ENCODE results near the gene RHBDL2.
"Not testable (repeated sequence)": the region's sequence is repeated elsewhere in the genome, so short reads cannot be mapped to it uniquely, and the experiment has no call there.

RHBDL2 gene

GRCh38 chr1:38932571-38932970, 9.1 kb downstream of the RHBDL2 start:
- no peak for DNase-seq (ENCODE audit: low read depth)

- no peak for DNase-seq (ENCODE audit: low read depth)
Observed at GRCh38 chr1:38929476-38929875, 12.2 kb downstream of the RHBDL2 start.

GRCh38 chr1:38929054-38929453, 12.6 kb downstream of the RHBDL2 start:
- no peak for DNase-seq (ENCODE audit: low read depth)

GRCh38 chr1:38926091-38926490, 15.5 kb downstream of the RHBDL2 start:
- no peak for DNase-seq (ENCODE audit: low read depth)

GRCh38 chr1:38925391-38925790, 16.2 kb downstream of the RHBDL2 start:
- no peak for DNase-seq (ENCODE audit: low read depth)

GRCh38 chr1:38923607-38924006, 18.0 kb downstream of the RHBDL2 start:
- no peak for DNase-seq (ENCODE audit: low read depth)

- DNase-seq (ENCODE audit: low read depth), result no peak
Observed at GRCh38 chr1:38919130-38919529, 22.5 kb downstream of the RHBDL2 start.

GRCh38 chr1:38918568-38918967, 23.1 kb downstream of the RHBDL2 start:
- DNase-seq (ENCODE audit: low read depth), result no peak

GRCh38 chr1:38917772-38918171, 23.9 kb downstream of the RHBDL2 start:
- no peak for DNase-seq (ENCODE audit: low read depth)

- DNase-seq (ENCODE audit: low read depth), result no peak
Observed at GRCh38 chr1:38917337-38917736, 24.3 kb downstream of the RHBDL2 start.

GRCh38 chr1:38915352-38915948, 26.2 kb downstream of the RHBDL2 start:
- DNase-seq (ENCODE audit: low read depth), result peak; percentile 9

- DNase-seq (ENCODE audit: low read depth), result not testable (repeated sequence)
Observed at GRCh38 chr1:38914908-38915307, 26.7 kb downstream of the RHBDL2 start.

GRCh38 chr1:38908821-38909220, 32.8 kb downstream of the RHBDL2 start:
- no peak for DNase-seq (ENCODE audit: low read depth)

GRCh38 chr1:38905985-38906384, 35.6 kb downstream of the RHBDL2 start:
- DNase-seq (ENCODE audit: low read depth), result no peak

- no peak for DNase-seq (ENCODE audit: low read depth)
Observed at GRCh38 chr1:38899560-38899959, 42.1 kb downstream of the RHBDL2 start.

- peak; percentile 50 for DNase-seq (ENCODE audit: low read depth)
Observed at GRCh38 chr1:38898653-38899230, 42.9 kb downstream of the RHBDL2 start.

- no peak for DNase-seq (ENCODE audit: low read depth)
Observed at GRCh38 chr1:38896169-38896568, 45.5 kb downstream of the RHBDL2 start.

- no peak for DNase-seq (ENCODE audit: low read depth)
Observed at GRCh38 chr1:38892976-38893375, 48.7 kb downstream of the RHBDL2 start.

GRCh38 chr1:38891753-38892152, 49.9 kb downstream of the RHBDL2 start:
- peak; percentile 17 for DNase-seq (ENCODE audit: low read depth)

- no peak for DNase-seq (ENCODE audit: low read depth)
Observed at GRCh38 chr1:38889589-38889988, 52.0 kb downstream of the RHBDL2 start.

GRCh38 chr1:38888423-38889333, 53.0 kb downstream of the RHBDL2 start:
- DNase-seq (ENCODE audit: low read depth), result no peak

- no peak for DNase-seq (ENCODE audit: low read depth)
Observed at GRCh38 chr1:38885092-38885491, 56.5 kb downstream of the RHBDL2 start.

- DNase-seq (ENCODE audit: low read depth), result no peak
Observed at GRCh38 chr1:38881487-38881886, 60.1 kb downstream of the RHBDL2 start, which contains the start of gene GJA9. Gene GJA9, minus strand, starts transcription at chr1:38881587. Its CDS starts 5,489 bp downstream, at chr1:38876098.

All from ELR (cell line).